HuH-7 (cell line): ENCODE results near the gene PLIN4.
"Not testable (repeated sequence)": the region's sequence is repeated elsewhere in the genome, so short reads cannot be mapped to it uniquely, and the experiment has no call there.

Source experiments
- DNase-seq: peaks from one replicate; pipeline ENCODE4 v3.0.0; 2011; ENCODE audit warnings: low spot score

PLIN4 gene

GRCh38 chr19:4518345-4519171 lies at the start of gene PLIN4:
Gene PLIN4, minus strand, starts transcription at chr19:4518486. Its CDS starts 214 bp downstream, at chr19:4518272.
- DNase-seq = no peak

GRCh38 chr19:4567584-4568071 lies 49.3 kb upstream of the PLIN4 start:
- DNase-seq = peak; percentile 69

- no peak for DNase-seq
Measured at GRCh38 chr19:4566402-4567051, 48.2 kb upstream of the PLIN4 start.

DNA sequence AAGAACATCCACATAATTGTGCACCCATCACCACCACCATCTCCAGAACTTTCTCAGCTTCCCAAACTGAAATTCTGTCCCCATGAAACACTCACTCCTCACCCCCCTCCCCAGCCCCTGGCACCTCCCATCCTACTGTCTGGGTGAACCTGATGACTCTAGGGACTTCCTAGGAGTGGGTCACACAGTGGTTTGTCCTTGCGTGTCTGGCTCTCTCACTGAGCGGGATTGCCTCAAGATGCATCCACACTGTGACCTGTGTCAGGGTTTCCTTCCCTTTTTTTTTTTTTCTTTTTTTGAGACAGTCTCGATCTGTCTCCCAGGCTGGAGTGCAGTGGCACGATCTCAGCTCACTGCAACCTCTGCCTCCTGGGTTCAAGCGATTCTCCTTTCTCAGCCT lies 45.3 kb upstream of the PLIN4 start:
- not testable (repeated sequence) for DNase-seq

- not testable (repeated sequence) for DNase-seq
Measured at GRCh38 chr19:4562085-4562484, 43.8 kb upstream of the PLIN4 start.

- no peak for DNase-seq
Measured at GRCh38 chr19:4559569-4559968, 41.3 kb upstream of the PLIN4 start, which contains the start of gene SEMA6B. Gene SEMA6B, minus strand, starts transcription at chr19:4559684. Its CDS starts 1,227 bp downstream, at chr19:4558457.

GRCh38 chr19:4557971-4558941 lies 40.0 kb upstream of the PLIN4 start:
- no peak for DNase-seq

GRCh38 chr19:4557144-4557970 lies 39.1 kb upstream of the PLIN4 start:
- DNase-seq = peak; percentile 69

DNA sequence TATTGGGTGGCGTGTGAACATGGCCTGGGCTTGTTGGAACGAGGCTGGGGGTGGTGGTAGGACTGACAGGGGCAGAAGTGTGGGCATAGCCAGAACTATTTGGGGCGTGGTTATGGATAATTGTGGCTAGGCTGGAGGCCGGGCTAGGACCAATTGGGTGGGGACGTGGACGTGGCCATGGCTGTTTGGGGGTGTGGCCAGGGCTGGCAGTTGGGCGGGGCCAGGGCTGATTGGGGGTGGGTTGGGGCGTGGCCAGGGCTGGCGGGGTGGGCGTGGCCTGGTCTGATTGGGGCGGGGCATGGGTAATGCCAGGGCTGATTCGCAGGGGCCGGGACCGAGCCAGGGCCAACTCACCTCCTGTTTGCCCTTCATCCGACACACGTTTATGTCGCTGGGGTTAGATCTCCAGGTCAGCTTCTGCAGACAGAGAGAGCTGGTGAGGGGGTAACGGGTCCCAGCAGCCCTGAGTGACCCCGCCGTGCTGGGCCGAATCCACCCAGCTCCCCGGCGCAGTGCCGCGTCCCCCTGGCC lies 38.4 kb upstream of the PLIN4 start:
- no peak for DNase-seq

- DNase-seq = no peak
Measured at GRCh38 chr19:4555657-4556561, 37.6 kb upstream of the PLIN4 start.

DNA sequence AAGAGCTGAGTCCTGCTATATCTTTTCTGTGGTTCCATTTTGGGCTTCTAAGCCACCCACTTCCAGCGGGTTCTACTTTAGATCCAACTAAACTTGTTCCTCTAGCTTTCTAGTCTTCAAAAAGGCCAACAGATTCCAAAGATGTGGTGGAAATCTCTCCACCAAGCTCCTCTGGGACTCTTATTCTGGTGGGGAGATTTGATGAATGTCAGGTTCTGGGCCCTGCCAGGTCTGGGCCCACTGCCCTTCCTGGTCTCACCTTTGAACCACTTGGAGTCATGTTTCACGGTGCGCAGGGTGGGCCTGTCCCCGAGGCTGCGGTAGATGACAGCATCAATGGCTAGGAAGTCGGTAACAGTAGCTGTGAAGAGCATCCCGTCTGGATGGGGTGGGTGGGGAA lies 36.4 kb upstream of the PLIN4 start:
- DNase-seq = no peak

- DNase-seq = no peak
Measured at GRCh38 chr19:4553775-4554174, 35.5 kb upstream of the PLIN4 start.

DNA sequence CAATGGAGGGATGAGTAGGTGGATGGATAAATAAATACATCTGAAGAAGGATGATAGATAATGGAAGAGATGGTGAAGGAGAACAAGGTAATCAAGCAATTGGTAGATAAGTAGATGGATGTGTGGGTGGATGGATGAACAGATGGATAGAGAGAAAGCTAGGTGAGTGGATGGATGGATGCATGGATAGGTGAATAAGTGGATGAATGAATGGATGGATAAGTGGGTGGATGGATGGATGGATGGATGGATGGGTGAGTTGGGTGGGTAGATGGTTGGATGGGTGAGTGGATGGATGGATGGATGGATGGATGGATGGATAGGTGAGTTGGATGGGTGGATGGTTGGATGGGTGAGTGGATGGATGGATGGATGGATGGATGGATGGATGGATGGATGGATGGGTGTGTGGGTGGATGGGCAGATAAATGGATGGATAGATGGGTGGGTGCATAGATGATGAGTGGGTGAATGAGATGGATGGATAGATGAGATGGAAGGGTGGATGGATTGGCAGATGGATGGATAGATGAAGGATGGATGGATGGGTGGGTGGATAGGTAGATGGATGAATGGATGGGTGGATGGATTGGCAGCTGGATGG lies 34.9 kb upstream of the PLIN4 start:
- DNase-seq = no peak

- DNase-seq = no peak
Measured at GRCh38 chr19:4552525-4552819, 34.2 kb upstream of the PLIN4 start.

- DNase-seq = no peak
Measured at GRCh38 chr19:4550479-4551050, 32.3 kb upstream of the PLIN4 start.

GRCh38 chr19:4550018-4550417 lies 31.7 kb upstream of the PLIN4 start:
- no peak for DNase-seq

- DNase-seq = no peak
Measured at GRCh38 chr19:4548238-4548584, 29.9 kb upstream of the PLIN4 start.

- peak; percentile 52 for DNase-seq
Measured at GRCh38 chr19:4547303-4548237, 29.3 kb upstream of the PLIN4 start.
